Lower lobe of right lung (tissue), 2 donors: Measurements from ENCODE around the gene ACHE. TPM values are rescaled to one million over a fixed set of nuclear protein-coding genes. Genes with fewer than 3 reads are reported as not detected.
"Not testable (repeated sequence)": the region's sequence is repeated elsewhere in the genome, so short reads cannot be mapped to it uniquely, and the experiment has no call there.

ENCODE experiments used
- ATAC-seq, 2 donors: fragments of 200-7000 bp; cut with Tn5 transposase; one replicate each; pipeline ENCODE4 v1.9.1; 2020 to 2022; ENCODE audit warnings: mild to moderate bottlenecking in 2 of 2, moderate library complexity in 2 of 2
- DNase-seq: peaks from one replicate; pipeline ENCODE4 v3.0.0-alpha.2; 2020
- H3K27ac ChIP-seq: fragments of 200-600 bp; one replicate; pipeline ENCODE4 v1.8.0; 2022
- H3K27me3 ChIP-seq: fragments of 200-600 bp; one replicate; pipeline ENCODE4 v1.8.0; 2022; ENCODE audit warnings: low read depth
- H3K36me3 ChIP-seq: fragments of 200-600 bp; one replicate; pipeline ENCODE4 v1.8.0; 2022; ENCODE audit warnings: mild to moderate bottlenecking
- H3K4me1 ChIP-seq: fragments of 200-600 bp; one replicate; pipeline ENCODE4 v1.8.0; 2022
- H3K4me3 ChIP-seq: fragments of 200-600 bp; one replicate; pipeline ENCODE4 v1.8.0; 2022; ENCODE audit warnings: mild to moderate bottlenecking
- H3K9me3 ChIP-seq: fragments of 200-600 bp; one replicate; pipeline ENCODE4 v1.8.0; 2022
- intact Hi-C: fragments of 100-400 bp; cut with DNase I; formaldehyde crosslinking; loops from one replicate; pipeline ENCODE4 v1.11.0; 2022
- total RNA-seq: library from RNA; stranded (reverse); fragmentation: NEBNext Ultra II Directional; extraction: Animal tissue kit (Norgen Biotek cat#: 25700); gene quantifications from one replicate; pipeline ENCODE4 v1.2.1, GENCODE V29; 2021
- TF ChIP-seq, protein P1 (sequence below): fragments of 200-600 bp; IDR thresholded peaks from one replicate; pipeline ENCODE4 v1.8.0; 2022; ENCODE audit warnings: antibody characterized with exemption, mild to moderate bottlenecking
- donor health status: DM: no; HTN: yes; CAD: no; lungs with severe emphysema.

ACHE gene
- total RNA-seq, 1 donor from 2014 or later: 0.97 TPM

DNA sequence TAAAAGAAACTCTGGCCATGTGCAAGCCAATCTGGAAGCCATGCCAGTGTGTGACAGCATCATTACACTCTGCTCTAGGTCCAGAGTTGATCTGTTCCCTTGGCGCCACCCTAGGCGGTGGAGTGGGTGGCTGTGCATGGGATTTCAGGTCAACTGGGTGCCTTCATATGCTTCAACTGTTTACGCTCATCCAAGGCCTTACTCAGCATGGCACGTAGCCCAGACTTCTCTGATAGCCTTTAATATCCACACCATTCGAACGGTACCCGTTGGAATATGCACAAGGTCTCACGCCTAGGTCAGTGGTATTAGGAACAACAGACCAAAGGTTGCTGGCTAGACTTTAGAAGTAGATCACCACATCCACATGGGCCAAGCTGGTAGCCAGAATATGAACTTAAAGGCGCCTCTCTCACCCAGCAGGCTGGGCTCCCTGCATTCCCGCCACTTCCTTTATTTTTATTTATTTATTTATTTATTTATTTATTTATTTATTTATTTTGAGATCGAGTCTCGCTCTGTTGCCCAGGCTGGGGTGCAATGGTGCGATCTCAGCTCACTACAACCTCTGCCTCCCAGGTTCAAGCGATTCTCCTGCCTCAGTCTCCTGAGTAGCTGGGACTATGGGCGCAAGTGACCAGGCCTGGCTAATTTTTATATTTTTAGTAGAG, 18.7 kb upstream of the ACHE start:
- Histone ChIP-seq H3K27me3 (no peaks in the 10 kb centered on the region), H3K36me3 (no peaks in the 10 kb centered on the region), H3K4me1 (no peaks in the 10 kb centered on the region), H3K27ac (no peak overlapping the region), H3K9me3 (no peaks in the 10 kb centered on the region), H3K4me3 (no peak overlapping the region)
- TF ChIP-seq, protein P1, sequence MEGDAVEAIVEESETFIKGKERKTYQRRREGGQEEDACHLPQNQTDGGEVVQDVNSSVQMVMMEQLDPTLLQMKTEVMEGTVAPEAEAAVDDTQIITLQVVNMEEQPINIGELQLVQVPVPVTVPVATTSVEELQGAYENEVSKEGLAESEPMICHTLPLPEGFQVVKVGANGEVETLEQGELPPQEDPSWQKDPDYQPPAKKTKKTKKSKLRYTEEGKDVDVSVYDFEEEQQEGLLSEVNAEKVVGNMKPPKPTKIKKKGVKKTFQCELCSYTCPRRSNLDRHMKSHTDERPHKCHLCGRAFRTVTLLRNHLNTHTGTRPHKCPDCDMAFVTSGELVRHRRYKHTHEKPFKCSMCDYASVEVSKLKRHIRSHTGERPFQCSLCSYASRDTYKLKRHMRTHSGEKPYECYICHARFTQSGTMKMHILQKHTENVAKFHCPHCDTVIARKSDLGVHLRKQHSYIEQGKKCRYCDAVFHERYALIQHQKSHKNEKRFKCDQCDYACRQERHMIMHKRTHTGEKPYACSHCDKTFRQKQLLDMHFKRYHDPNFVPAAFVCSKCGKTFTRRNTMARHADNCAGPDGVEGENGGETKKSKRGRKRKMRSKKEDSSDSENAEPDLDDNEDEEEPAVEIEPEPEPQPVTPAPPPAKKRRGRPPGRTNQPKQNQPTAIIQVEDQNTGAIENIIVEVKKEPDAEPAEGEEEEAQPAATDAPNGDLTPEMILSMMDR: no peak
- ATAC-seq (no peak), DNase-seq (no peak)
- intact Hi-C loops: no loop called here

GRCh38 chr7:100911484-100911883, 15.8 kb upstream of the ACHE start:
- intact Hi-C loops: no loop called here

DNA sequence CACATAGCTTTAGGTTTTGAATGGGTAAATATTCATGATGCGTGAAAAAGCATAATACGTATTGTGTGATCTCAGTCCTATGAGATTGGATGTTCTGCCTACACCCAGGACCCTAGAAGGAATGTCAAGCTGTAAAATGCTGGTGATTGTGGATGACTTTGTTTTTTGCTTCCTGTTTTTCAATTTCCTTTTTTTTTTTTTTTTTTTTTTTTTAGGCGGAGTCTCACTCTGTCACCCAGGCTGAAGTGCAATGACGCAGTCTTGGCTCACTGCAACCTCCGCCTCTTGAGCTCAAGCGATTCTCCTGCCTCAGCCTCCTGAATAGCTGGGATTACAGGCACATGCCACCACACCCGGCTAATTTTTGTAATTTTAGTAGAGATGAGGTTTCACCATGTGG, 14.8 kb upstream of the ACHE start:
- H3K27me3 ChIP-seq, H3K27ac ChIP-seq, DNase-seq, H3K4me1 ChIP-seq, H3K9me3 ChIP-seq, H3K4me3 ChIP-seq, intact Hi-C loops, H3K36me3 ChIP-seq: not testable (repeated sequence)
- ATAC-seq: peak; percentile 31 to 32

More at GRCh38 chr7:100911484-100911883, 15.8 kb upstream of the ACHE start:
- TF ChIP-seq, protein P1: no peak
- DNase-seq (no peak), ATAC-seq (no peak)
- H3K27me3 ChIP-seq: no peaks in the 10 kb centered on the region
- H3K36me3 ChIP-seq: no peaks in the 10 kb centered on the region
- H3K4me1 ChIP-seq: no peaks in the 10 kb centered on the region
- no peak overlapping the region for H3K27ac ChIP-seq
- H3K9me3 ChIP-seq: no peaks in the 10 kb centered on the region
- no peak overlapping the region for H3K4me3 ChIP-seq

DNA sequence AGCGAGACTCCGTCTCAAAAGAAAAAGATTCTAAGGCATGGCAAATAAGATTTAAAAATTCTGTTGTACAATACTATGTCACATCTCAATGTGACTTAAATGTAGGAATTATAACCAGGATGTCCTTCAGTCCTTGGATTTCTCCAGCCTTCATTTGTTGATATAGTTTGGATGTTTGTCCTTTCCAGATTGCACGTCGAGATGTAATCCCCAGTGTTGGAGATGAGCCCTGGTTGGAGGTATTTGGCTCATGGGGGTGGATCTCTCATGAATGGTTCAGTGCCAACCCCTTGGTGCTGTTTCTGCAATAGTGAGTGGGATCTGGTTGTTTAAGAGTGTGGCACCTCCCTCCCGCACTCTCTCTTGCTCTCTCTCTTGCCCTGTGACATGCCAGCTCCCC, 12.8 kb upstream of the ACHE start:
- no peaks in the 10 kb centered on the region for H3K9me3 ChIP-seq
- no peaks in the 10 kb centered on the region for H3K4me1 ChIP-seq
- no peak for ATAC-seq
- DNase-seq: no peak
- intact Hi-C loops: no loop called here
- no peaks in the 10 kb centered on the region for H3K27me3 ChIP-seq
- H3K27ac ChIP-seq: no peak overlapping the region
- TF ChIP-seq, protein P1: no peak
- no peak overlapping the region for H3K4me3 ChIP-seq
- H3K36me3 ChIP-seq: no peaks in the 10 kb centered on the region

GRCh38 chr7:100902638-100903037, 7.0 kb upstream of the ACHE start:
- Histone ChIP-seq H3K27me3 (peaks cover 29% of the 10 kb centered on the region), H3K9me3 (no peaks in the 10 kb centered on the region), H3K4me1 (no peaks in the 10 kb centered on the region), H3K36me3 (no peaks in the 10 kb centered on the region), H3K4me3 (no peak overlapping the region), H3K27ac (no peak overlapping the region)
- TF ChIP-seq, protein P1: no peak
- ATAC-seq: no peak
- no peak for DNase-seq
- intact Hi-C loops: no loop called here

DNA sequence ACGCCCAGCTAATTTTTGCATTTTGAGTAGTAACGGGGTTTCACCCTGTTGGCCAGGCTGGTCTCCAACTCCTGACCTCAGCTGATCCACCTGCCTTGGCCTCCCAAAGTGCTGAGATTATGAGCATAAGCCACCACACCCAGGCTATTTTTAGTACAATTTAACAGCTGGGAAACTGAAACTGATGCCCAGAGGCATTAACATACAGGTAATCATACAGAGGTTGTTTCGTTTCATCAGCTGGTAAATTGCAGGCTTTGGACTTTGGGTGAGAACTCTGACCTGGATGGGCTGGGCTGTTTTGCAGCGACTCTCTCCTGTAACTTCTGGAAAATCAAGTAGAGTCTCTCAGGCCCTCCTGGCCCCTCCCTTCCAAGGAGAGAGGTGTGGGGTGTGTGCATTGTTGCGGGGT, 6.2 kb upstream of the ACHE start:
- no peak overlapping the region for H3K4me3 ChIP-seq
- TF ChIP-seq, protein P1: no peak
- H3K36me3 ChIP-seq: no peaks in the 10 kb centered on the region
- DNase-seq (no peak), ATAC-seq (no peak)
- no peak overlapping the region for H3K27ac ChIP-seq
- H3K27me3 ChIP-seq: peaks cover 35% of the 10 kb centered on the region
- H3K4me1 ChIP-seq: no peaks in the 10 kb centered on the region
- intact Hi-C loops: no loop called here
- no peaks in the 10 kb centered on the region for H3K9me3 ChIP-seq
